Measurements from ENCODE around the gene CHCHD3. TPM values are rescaled to one million over a fixed set of nuclear protein-coding genes. Genes with fewer than 3 reads are reported as not detected.

The CHCHD3 gene
- total RNA-seq, 1 experiment from 2014 or later = 114 TPM

DNA sequence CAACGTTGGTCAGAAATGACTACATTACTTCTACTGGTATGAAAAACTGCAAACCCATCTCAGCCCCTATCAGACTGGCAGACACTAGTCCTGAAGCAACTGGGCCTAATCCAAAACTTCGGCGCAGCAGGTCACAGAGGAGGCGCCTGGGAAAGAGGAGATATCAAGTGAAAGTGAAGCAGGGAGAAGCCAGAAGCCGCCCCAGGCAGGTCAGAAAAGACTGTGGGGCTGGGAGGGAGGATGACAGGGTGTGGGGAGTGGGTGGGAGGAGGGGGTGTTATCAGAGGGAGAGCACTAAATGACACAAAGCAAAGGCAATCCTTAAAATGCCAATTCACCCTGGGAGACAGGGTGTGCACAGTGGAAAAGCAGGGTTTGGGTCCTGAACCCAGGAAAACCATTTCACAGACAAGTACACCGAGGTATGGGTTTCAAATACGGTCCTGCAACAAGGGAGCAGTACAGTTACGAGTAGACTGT lies 731 bp downstream of the CHCHD3 start:
- DNase-seq (ENCODE audit: low spot score) (peak; percentile 17), ATAC-seq (no peak)
- Mint-ChIP-seq H3K27ac (peak overlapping the region; percentile 84), H3K4me3 (peak overlapping the region; percentile 93), H3K4me1 (peaks cover 43% of the 10 kb centered on the region), H3K9me3 (no peaks in the 10 kb centered on the region), H3K36me3 (no peaks in the 10 kb centered on the region; the same call in 1 of the 2 replicates), H3K27me3 (ENCODE audit: low read depth) (no peaks in the 10 kb centered on the region)
- POLR2A ChIA-PET = no interaction called here
- TF ChIP-seq ATF3 (CRISPR knock-in tag; conservative IDR thresholded peaks at IDR 0.05) = no peak
- TF ChIP-seq GRHL2 (CRISPR knock-in tag; IDR thresholded peaks at IDR 0.05; ENCODE audit: insufficient replicate concordance, severe bottlenecking) = no peak
- TF ChIP-seq, protein P1, sequence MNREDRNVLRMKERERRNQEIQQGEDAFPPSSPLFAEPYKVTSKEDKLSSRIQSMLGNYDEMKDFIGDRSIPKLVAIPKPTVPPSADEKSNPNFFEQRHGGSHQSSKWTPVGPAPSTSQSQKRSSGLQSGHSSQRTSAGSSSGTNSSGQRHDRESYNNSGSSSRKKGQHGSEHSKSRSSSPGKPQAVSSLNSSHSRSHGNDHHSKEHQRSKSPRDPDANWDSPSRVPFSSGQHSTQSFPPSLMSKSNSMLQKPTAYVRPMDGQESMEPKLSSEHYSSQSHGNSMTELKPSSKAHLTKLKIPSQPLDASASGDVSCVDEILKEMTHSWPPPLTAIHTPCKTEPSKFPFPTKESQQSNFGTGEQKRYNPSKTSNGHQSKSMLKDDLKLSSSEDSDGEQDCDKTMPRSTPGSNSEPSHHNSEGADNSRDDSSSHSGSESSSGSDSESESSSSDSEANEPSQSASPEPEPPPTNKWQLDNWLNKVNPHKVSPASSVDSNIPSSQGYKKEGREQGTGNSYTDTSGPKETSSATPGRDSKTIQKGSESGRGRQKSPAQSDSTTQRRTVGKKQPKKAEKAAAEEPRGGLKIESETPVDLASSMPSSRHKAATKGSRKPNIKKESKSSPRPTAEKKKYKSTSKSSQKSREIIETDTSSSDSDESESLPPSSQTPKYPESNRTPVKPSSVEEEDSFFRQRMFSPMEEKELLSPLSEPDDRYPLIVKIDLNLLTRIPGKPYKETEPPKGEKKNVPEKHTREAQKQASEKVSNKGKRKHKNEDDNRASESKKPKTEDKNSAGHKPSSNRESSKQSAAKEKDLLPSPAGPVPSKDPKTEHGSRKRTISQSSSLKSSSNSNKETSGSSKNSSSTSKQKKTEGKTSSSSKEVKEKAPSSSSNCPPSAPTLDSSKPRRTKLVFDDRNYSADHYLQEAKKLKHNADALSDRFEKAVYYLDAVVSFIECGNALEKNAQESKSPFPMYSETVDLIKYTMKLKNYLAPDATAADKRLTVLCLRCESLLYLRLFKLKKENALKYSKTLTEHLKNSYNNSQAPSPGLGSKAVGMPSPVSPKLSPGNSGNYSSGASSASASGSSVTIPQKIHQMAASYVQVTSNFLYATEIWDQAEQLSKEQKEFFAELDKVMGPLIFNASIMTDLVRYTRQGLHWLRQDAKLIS (CRISPR knock-in tag; IDR thresholded peaks at IDR 0.05; ENCODE audit: borderline replicate concordance) = no peak
- no peak for TF ChIP-seq TP53 (CRISPR knock-in tag; IDR thresholded peaks at IDR 0.05)
- no peak for TF ChIP-seq ATF2 (CRISPR knock-in tag; IDR thresholded peaks at IDR 0.05; ENCODE audit: borderline replicate concordance, low read depth)
- TF ChIP-seq, protein P2, sequence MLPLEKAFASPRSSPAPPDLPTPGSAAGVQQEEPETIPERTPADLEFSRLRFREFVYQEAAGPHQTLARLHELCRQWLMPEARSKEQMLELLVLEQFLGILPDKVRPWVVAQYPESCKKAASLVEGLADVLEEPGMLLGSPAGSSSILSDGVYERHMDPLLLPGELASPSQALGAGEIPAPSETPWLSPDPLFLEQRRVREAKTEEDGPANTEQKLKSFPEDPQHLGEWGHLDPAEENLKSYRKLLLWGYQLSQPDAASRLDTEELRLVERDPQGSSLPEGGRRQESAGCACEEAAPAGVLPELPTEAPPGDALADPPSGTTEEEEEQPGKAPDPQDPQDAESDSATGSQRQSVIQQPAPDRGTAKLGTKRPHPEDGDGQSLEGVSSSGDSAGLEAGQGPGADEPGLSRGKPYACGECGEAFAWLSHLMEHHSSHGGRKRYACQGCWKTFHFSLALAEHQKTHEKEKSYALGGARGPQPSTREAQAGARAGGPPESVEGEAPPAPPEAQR (CRISPR knock-in tag; IDR thresholded peaks at IDR 0.05) = no peak
- TF ChIP-seq RELA (CRISPR knock-in tag; IDR thresholded peaks at IDR 0.05; ENCODE audit: borderline replicate concordance) = no peak
- TF ChIP-seq PRRX2 (CRISPR knock-in tag; IDR thresholded peaks at IDR 0.05) = no peak
- TF ChIP-seq, protein P3, sequence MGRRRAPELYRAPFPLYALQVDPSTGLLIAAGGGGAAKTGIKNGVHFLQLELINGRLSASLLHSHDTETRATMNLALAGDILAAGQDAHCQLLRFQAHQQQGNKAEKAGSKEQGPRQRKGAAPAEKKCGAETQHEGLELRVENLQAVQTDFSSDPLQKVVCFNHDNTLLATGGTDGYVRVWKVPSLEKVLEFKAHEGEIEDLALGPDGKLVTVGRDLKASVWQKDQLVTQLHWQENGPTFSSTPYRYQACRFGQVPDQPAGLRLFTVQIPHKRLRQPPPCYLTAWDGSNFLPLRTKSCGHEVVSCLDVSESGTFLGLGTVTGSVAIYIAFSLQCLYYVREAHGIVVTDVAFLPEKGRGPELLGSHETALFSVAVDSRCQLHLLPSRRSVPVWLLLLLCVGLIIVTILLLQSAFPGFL (CRISPR knock-in tag; IDR thresholded peaks at IDR 0.05; ENCODE audit: borderline replicate concordance) = no peak
- TF ChIP-seq E2F4 (CRISPR knock-in tag; IDR thresholded peaks at IDR 0.05; ENCODE audit: borderline replicate concordance, low read depth) = no peak
- TF ChIP-seq JUN (CRISPR knock-in tag; IDR thresholded peaks at IDR 0.05) = no peak
- TF ChIP-seq ARID4B (CRISPR knock-in tag; IDR thresholded peaks at IDR 0.05; ENCODE audit: borderline replicate concordance) = no peak
- TF ChIP-seq NR3C1 (CRISPR knock-in tag; conservative IDR thresholded peaks at IDR 0.05; ENCODE audit: low read depth) = no peak
- CTCF ChIA-PET = interaction anchor here (1.0 to 1.5 kb wide), 2 partner anchors 10 to 30 kb away, joined by 4 to 6 read pairs; no protein-coding TSS in a partner anchor

Measured in WTC11 (cell line).